SU-DHL-6 (cell line): ENCODE data around the gene AFF3.

ENCODE experiments used
- H2AFZ ChIP-seq: fragments of 200-600 bp; sonication (generic); 2 replicates; pipeline ENCODE4 v1.6.1; 2014; ENCODE audit warnings: low read depth, mild to moderate bottlenecking, moderate library complexity, mixed read lengths, antibody characterized with exemption, low read length; ENCODE audit not compliant: severe bottlenecking
- H3F3A ChIP-seq: fragments of 200-600 bp; shearing (Covaris generic); 2 replicates; pipeline ENCODE4 v1.6.0; 2016; ENCODE audit warnings: antibody characterized with exemption, mild to moderate bottlenecking; ENCODE audit not compliant: insufficient read depth
- H3K27ac ChIP-seq: fragments of 200-600 bp; sonication (generic); 2 replicates; pipeline ENCODE4 v1.5.1; 2016; ENCODE audit warnings: low read depth, mild to moderate bottlenecking, low read length, moderate library complexity, mixed read lengths
- H3K27me3 ChIP-seq: fragments of 200-600 bp; sonication (generic), shearing (Covaris generic); 2 replicates; pipeline ENCODE4 v1.6.0; 2014; ENCODE audit warnings: mild to moderate bottlenecking, low read length
- H3K36me3 ChIP-seq: fragments of 200-600 bp; sonication (generic); 2 replicates; pipeline ENCODE4 v1.6.1; 2014; ENCODE audit warnings: mild to moderate bottlenecking, low read length, mixed read lengths
- H3K4me2 ChIP-seq: fragments of 300-600, 200-600 bp; shearing (Covaris generic), sonication (generic); 2 replicates; pipeline ENCODE4 v1.6.0; 2014; ENCODE audit warnings: low read length, low read depth, mild to moderate bottlenecking; ENCODE audit not compliant: poor library complexity, severe bottlenecking
- H3K4me3 ChIP-seq: fragments of 200-600 bp; sonication (generic); 2 replicates; pipeline ENCODE4 v1.5.1; 2014; ENCODE audit warnings: antibody characterized with exemption, low read length, mild to moderate bottlenecking, mixed read lengths; ENCODE audit not compliant: insufficient read depth, poor library complexity, severe bottlenecking
- H3K79me2 ChIP-seq: fragments of 200-600 bp; sonication (generic); 2 replicates; pipeline ENCODE4 v1.6.1; 2014; ENCODE audit warnings: mild to moderate bottlenecking, low read length, moderate library complexity; ENCODE audit not compliant: insufficient read depth
- H3K9ac ChIP-seq: fragments of 200-600 bp; sonication (generic); 2 replicates; pipeline ENCODE4 v1.7.0; 2014; ENCODE audit warnings: mild to moderate bottlenecking, low read length
- H3K9me2 ChIP-seq: fragments of 200-600 bp; sonication (generic); replicated peaks from 2 replicates; pipeline ENCODE4 v1.6.1; 2014; ENCODE audit warnings: low read length; ENCODE audit not compliant: insufficient read depth
- H3K9me3 ChIP-seq: fragments of 200-600 bp; sonication (generic); 2 replicates; pipeline ENCODE4 v1.6.1; 2014; ENCODE audit warnings: low read length, mixed read lengths; ENCODE audit not compliant: insufficient read depth
- H4K20me1 ChIP-seq: fragments of 200-600 bp; sonication (generic); 2 replicates; pipeline ENCODE4 v1.6.1; 2014; ENCODE audit warnings: low read depth, mild to moderate bottlenecking, antibody characterized with exemption, low read length, moderate library complexity, mixed read lengths
- CTCF ChIP-seq: fragments of 200-600 bp; sonication (generic); IDR thresholded peaks from one replicate; pipeline ENCODE4 v1.5.1; 2017; ENCODE audit warnings: antibody characterized with exemption, mild to moderate bottlenecking, low read length, moderate library complexity; ENCODE audit not compliant: insufficient read depth, poor library complexity, severe bottlenecking
- EZH2phosphoT487 ChIP-seq: fragments of 200-600 bp; sonication (generic), shearing (Covaris generic); conservative IDR thresholded peaks from 2 replicates; pipeline ENCODE4 v1.6.1; 2018; ENCODE audit warnings: mild to moderate bottlenecking, antibody characterized with exemption, low read length, moderate library complexity, mixed read lengths

Gene AFF3

GRCh38 chr2:99634234-99634633 is 508.2 kb downstream of the AFF3 start:
- Histone ChIP-seq H3K36me3 (no peaks in the 10 kb centered on the region), H3K4me3 (no peak overlapping the region), H3K9me2 (no peaks in the 10 kb centered on the region), H3K4me2 (peak overlapping the region; percentile 16), H3K9ac (no peak overlapping the region), H3F3A (peaks cover 26% of the 10 kb centered on the region), H4K20me1 (no peaks in the 10 kb centered on the region), H3K27me3 (no peaks in the 10 kb centered on the region), H3K9me3 (peaks cover 8% of the 10 kb centered on the region; the same call in 1 of the 2 replicates), H2AFZ (no peak overlapping the region), H3K27ac (peak overlapping the region; percentile 63), H3K79me2 (no peaks in the 10 kb centered on the region)
- TF ChIP-seq EZH2phosphoT487 = no peak

- Histone ChIP-seq H3K27ac (no peak overlapping the region), H3K4me2 (no peak overlapping the region), H3K79me2 (no peaks in the 10 kb centered on the region), H3K27me3 (no peaks in the 10 kb centered on the region), H2AFZ (no peak overlapping the region), H4K20me1 (no peaks in the 10 kb centered on the region), H3F3A (peaks cover 4% of the 10 kb centered on the region; the same call in 1 of the 2 replicates), H3K4me3 (no peak overlapping the region), H3K9ac (no peak overlapping the region), H3K9me2 (no peaks in the 10 kb centered on the region), H3K9me3 (peaks cover 8% of the 10 kb centered on the region; the same call in 1 of the 2 replicates), H3K36me3 (no peaks in the 10 kb centered on the region)
- TF ChIP-seq EZH2phosphoT487 = no peak
- no peak for TF ChIP-seq CTCF
These were observed 510.7 kb downstream of the AFF3 start for GRCh38 chr2:99631700-99632099.

GRCh38 chr2:99629320-99629719 is 513.1 kb downstream of the AFF3 start:
- H3K9me2 ChIP-seq = no peaks in the 10 kb centered on the region
- H3K36me3 ChIP-seq = no peaks in the 10 kb centered on the region
- no peaks in the 10 kb centered on the region for H3K27me3 ChIP-seq
- H3K4me2 ChIP-seq = no peak overlapping the region
- H2AFZ ChIP-seq = no peak overlapping the region
- no peak for TF ChIP-seq EZH2phosphoT487
- TF ChIP-seq CTCF = no peak
- H3K27ac ChIP-seq = no peak overlapping the region
- no peaks in the 10 kb centered on the region for H4K20me1 ChIP-seq
- no peak overlapping the region for H3K4me3 ChIP-seq
- peaks cover 8% of the 10 kb centered on the region; the same call in 1 of the 2 replicates for H3K9me3 ChIP-seq
- H3K79me2 ChIP-seq = no peaks in the 10 kb centered on the region
- no peaks in the 10 kb centered on the region for H3F3A ChIP-seq
- H3K9ac ChIP-seq = no peak overlapping the region

DNA sequence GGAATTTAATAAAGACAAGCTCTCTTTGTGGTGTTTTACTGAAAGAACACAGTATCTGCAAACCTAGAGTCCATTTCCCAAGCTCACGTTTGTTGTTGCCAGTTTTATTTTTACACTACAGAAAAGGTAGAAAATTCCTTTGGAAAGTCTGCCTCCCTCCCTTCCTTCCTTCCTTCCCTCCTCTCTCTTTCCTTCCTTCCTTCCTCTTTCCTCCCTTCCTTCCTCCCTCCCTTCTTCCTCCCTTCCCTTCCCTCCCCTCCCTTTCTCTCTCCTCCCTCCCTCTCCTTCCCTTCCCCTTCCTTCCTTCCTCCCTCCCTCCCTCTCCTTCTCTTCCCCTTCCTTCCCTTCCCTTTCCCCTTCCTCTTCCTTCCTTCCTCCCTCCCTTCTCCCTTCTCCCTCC is 516.2 kb downstream of the AFF3 start:
- Histone ChIP-seq H2AFZ (no peak overlapping the region), H3K4me3 (no peak overlapping the region), H3K27ac (no peak overlapping the region), H3F3A (no peaks in the 10 kb centered on the region), H3K4me2 (no peak overlapping the region), H3K9me2 (no peaks in the 10 kb centered on the region), H4K20me1 (no peaks in the 10 kb centered on the region), H3K9me3 (no peaks in the 10 kb centered on the region), H3K9ac (no peak overlapping the region), H3K79me2 (no peaks in the 10 kb centered on the region), H3K27me3 (no peaks in the 10 kb centered on the region), H3K36me3 (no peaks in the 10 kb centered on the region)
- TF ChIP-seq EZH2phosphoT487 = no peak
- TF ChIP-seq CTCF = no peak
